ENCODE results near the gene ANXA6. TPM values are rescaled to one million over a fixed set of nuclear protein-coding genes. Genes with fewer than 3 reads are reported as not detected.

Gene ANXA6
- total and polyA plus RNA-seq, 2 experiments from 2014 or later = 404 to 628 TPM

- Histone ChIP-seq H3K9me3 (ENCODE audit: low read depth) (no peaks in the 10 kb centered on the region), H3K36me3 (no peaks in the 10 kb centered on the region), H3K4me3 (no peak overlapping the region), H3K4me1 (ENCODE audit: low read depth) (peaks cover 17% of the 10 kb centered on the region), H3K27ac (peak overlapping the region; percentile 84), H3K27me3 (no peaks in the 10 kb centered on the region)
- DNase-seq (ENCODE audit: low read depth in 1 of 2, low spot score in 1 of 2) = peak in 1 of 2 donors; percentile 77
- no peak for TF ChIP-seq CTCF (IDR thresholded peaks at IDR 0.05; ENCODE audit: low read depth, low read length)
These were observed 62.7 kb downstream of the ANXA6 start for GRCh38 chr5:151094852-151095245.

GRCh38 chr5:151094030-151094851 is 63.3 kb downstream of the ANXA6 start:
- Histone ChIP-seq H3K36me3 (no peaks in the 10 kb centered on the region), H3K9me3 (ENCODE audit: low read depth) (no peaks in the 10 kb centered on the region), H3K27ac (peak overlapping the region; percentile 84), H3K4me3 (no peak overlapping the region), H3K27me3 (no peaks in the 10 kb centered on the region), H3K4me1 (ENCODE audit: low read depth) (peaks cover 15% of the 10 kb centered on the region)
- DNase-seq (ENCODE audit: low read depth in 1 of 2, low spot score in 1 of 2) = peak in 1 of 2 donors; percentile 43
- TF ChIP-seq CTCF (IDR thresholded peaks at IDR 0.05; ENCODE audit: low read depth, low read length) = no peak

- TF ChIP-seq CTCF (IDR thresholded peaks at IDR 0.05; ENCODE audit: low read depth, low read length) = no peak
- Histone ChIP-seq H3K27me3 (no peaks in the 10 kb centered on the region), H3K4me1 (ENCODE audit: low read depth) (peaks cover 15% of the 10 kb centered on the region), H3K4me3 (no peak overlapping the region), H3K36me3 (no peaks in the 10 kb centered on the region), H3K27ac (peak overlapping the region; percentile 84), H3K9me3 (ENCODE audit: low read depth) (no peaks in the 10 kb centered on the region)
- peak in 1 of 2 donors; percentile 95 for DNase-seq (ENCODE audit: low read depth in 1 of 2, low spot score in 1 of 2)
These were observed 64.1 kb downstream of the ANXA6 start for GRCh38 chr5:151093476-151093889.

GRCh38 chr5:151092762-151093161 is 64.8 kb downstream of the ANXA6 start:
- TF ChIP-seq CTCF (IDR thresholded peaks at IDR 0.05; ENCODE audit: low read depth, low read length) = no peak
- H3K4me1 ChIP-seq (ENCODE audit: low read depth) = peaks cover 11% of the 10 kb centered on the region
- no peaks in the 10 kb centered on the region for H3K27me3 ChIP-seq
- peak in 1 of 2 donors; percentile 67 for DNase-seq (ENCODE audit: low read depth in 1 of 2, low spot score in 1 of 2)
- no peak overlapping the region for H3K4me3 ChIP-seq
- H3K36me3 ChIP-seq = no peaks in the 10 kb centered on the region
- H3K27ac ChIP-seq = no peak overlapping the region
- no peaks in the 10 kb centered on the region for H3K9me3 ChIP-seq (ENCODE audit: low read depth)

- Histone ChIP-seq H3K9me3 (ENCODE audit: low read depth) (no peaks in the 10 kb centered on the region), H3K4me3 (no peak overlapping the region), H3K27me3 (no peaks in the 10 kb centered on the region), H3K27ac (no peak overlapping the region), H3K4me1 (ENCODE audit: low read depth) (peaks cover 8% of the 10 kb centered on the region), H3K36me3 (no peaks in the 10 kb centered on the region)
- no peak for TF ChIP-seq CTCF (IDR thresholded peaks at IDR 0.05; ENCODE audit: low read depth, low read length)
- DNase-seq (ENCODE audit: low read depth in 1 of 2, low spot score in 1 of 2) = no peak
These were observed 67.9 kb downstream of the ANXA6 start for GRCh38 chr5:151089726-151090125.

Measured in cardiac muscle cell (in vitro differentiated cells and primary cell).